Right atrium auricular region (tissue), 2 donors: ENCODE results near the gene SLC25A21. TPM values are rescaled to one million over a fixed set of nuclear protein-coding genes. Genes with fewer than 3 reads are reported as not detected.

Experiments
- DNase-seq: peaks from one replicate; pipeline ENCODE4 v3.0.0-alpha.2; 2019; ENCODE audit warnings: low spot score
- H3K27ac ChIP-seq, 2 donors: fragments of 200-600 bp; sonication (generic); 1 replicate in 1 of 2; 2 replicates in 1 of 2; pipeline ENCODE4 v1.5.1; 2016 to 2019
- H3K27me3 ChIP-seq, 2 donors: fragments of 200-600 bp; sonication (generic); one replicate each; pipeline versions ENCODE4 v1.5.1 to v1.6.0; 2017 to 2019
- H3K36me3 ChIP-seq: fragments of 200-600 bp; sonication (generic); one replicate; pipeline ENCODE4 v1.5.1; 2016
- H3K4me1 ChIP-seq, 2 donors: fragments of 200-600 bp; sonication (generic); one replicate each; pipeline versions ENCODE4 v1.5.1 to v1.6.0; 2017 to 2019
- H3K4me3 ChIP-seq, 2 donors: fragments of 200-600 bp; sonication (generic); 1 replicate in 1 of 2; 2 replicates in 1 of 2; pipeline ENCODE4 v1.5.1; 2017 to 2019; ENCODE audit warnings: mild to moderate bottlenecking in 1 of 2, moderate library complexity in 1 of 2
- H3K9me3 ChIP-seq, 2 donors: fragments of 200-600 bp; sonication (generic); one replicate each; pipeline ENCODE4 v1.5.1; 2019
- total RNA-seq, 2 donors: library from RNA; depleted of rRNA; stranded (reverse); fragments of >200 nt; gene quantifications; one replicate each; pipeline ENCODE4 v1.1.0, GENCODE V29; 2016
- TF ChIP-seq, protein P1 (sequence below), 2 donors: fragments of 200-600 bp; sonication (generic); IDR thresholded peaks; one replicate each; pipeline ENCODE4 v1.5.1; 2019; ENCODE audit warnings: antibody characterized with exemption in 2 of 2

SLC25A21 gene
- total RNA-seq, 2 donors from 2014 or later, result 0.55 to 0.93 TPM

DNA sequence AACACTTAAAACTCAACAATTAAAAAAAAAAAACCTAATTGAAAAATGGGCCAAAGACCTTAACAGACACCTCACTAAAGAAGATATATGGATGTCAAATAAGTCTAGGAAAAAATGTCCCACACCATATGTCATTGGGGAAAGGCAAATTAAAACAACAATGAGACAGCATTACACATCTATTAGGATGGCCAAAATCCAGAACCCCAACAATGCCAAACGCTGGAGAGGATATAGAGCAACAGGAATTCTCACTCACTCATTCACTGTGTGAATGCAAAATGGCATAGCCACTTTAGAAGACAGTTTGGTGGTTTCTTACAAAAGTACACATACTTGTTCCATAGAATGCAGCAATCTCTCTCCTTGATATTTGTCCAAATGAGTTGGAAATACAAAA is 173.7 kb downstream of the SLC25A21 start:
- Histone ChIP-seq H3K27me3 (no peaks in the 10 kb centered on the region), H3K36me3 (no peaks in the 10 kb centered on the region), H3K27ac (no peak overlapping the region), H3K4me1 (no peaks in the 10 kb centered on the region), H3K4me3 (no peak overlapping the region), H3K9me3 (no peaks in the 10 kb centered on the region)
- no peak for DNase-seq
- TF ChIP-seq, protein P1, sequence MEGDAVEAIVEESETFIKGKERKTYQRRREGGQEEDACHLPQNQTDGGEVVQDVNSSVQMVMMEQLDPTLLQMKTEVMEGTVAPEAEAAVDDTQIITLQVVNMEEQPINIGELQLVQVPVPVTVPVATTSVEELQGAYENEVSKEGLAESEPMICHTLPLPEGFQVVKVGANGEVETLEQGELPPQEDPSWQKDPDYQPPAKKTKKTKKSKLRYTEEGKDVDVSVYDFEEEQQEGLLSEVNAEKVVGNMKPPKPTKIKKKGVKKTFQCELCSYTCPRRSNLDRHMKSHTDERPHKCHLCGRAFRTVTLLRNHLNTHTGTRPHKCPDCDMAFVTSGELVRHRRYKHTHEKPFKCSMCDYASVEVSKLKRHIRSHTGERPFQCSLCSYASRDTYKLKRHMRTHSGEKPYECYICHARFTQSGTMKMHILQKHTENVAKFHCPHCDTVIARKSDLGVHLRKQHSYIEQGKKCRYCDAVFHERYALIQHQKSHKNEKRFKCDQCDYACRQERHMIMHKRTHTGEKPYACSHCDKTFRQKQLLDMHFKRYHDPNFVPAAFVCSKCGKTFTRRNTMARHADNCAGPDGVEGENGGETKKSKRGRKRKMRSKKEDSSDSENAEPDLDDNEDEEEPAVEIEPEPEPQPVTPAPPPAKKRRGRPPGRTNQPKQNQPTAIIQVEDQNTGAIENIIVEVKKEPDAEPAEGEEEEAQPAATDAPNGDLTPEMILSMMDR (IDR thresholded peaks at IDR 0.05), result no peak

DNA sequence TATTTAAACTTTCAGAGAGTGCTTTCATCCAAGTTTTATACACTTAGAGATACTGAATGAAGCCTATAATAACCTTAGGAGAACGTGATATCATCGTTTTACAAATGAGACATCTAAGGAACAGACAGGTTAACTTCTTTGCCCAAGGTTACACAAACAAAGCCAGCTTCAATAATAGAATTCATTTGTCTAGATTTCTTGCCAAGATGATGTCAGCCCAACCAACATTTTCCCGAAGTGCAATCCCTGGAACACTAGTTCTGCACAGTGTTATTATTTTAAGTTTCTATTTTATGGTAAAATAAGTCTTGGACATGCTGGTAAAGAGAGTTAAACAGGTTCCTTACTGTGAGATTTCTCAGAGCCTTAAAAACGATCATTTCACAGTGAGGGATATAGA is 174.6 kb downstream of the SLC25A21 start:
- Histone ChIP-seq H3K9me3 (no peaks in the 10 kb centered on the region), H3K27me3 (no peaks in the 10 kb centered on the region), H3K36me3 (no peaks in the 10 kb centered on the region), H3K4me1 (no peaks in the 10 kb centered on the region), H3K4me3 (no peak overlapping the region), H3K27ac (no peak overlapping the region)
- TF ChIP-seq, protein P1 (IDR thresholded peaks at IDR 0.05), result no peak
- DNase-seq, result no peak

DNA sequence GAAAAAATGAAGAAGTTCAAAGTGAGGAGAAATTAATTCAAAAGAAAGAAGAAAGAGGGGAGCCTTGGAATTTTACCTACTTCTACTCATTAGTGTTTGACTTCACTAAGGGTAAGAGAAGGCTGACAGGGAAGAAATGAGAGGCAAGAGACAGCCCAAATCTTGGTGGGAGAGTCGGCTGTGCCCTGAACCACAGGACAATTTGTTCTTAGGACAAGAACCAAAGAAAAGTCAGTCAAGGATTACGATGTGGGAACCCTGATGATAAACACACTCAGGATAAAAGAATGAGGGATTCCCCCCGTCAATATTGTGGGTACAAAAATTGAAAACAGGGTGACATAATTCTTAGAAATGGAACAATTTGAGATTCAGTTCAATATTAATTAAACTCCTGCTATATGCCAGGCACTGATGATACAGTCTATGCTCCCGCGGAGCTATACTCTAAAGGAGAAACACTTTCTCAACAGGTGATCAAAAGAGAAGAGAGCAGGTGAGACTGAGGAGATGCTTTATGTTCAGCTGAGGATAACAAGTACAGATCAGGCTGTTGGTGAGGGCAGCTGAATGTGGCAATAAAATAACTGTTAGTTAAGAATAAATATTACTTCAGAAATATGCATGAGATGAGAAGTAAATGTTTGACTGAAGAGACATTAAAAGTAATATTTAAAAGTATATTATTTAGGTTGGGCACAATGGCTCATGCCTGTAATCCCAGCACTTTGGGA is 175.4 kb downstream of the SLC25A21 start:
- TF ChIP-seq, protein P1 (IDR thresholded peaks at IDR 0.05), result no peak
- Histone ChIP-seq H3K4me3 (no peak overlapping the region), H3K27ac (no peak overlapping the region), H3K36me3 (no peaks in the 10 kb centered on the region), H3K4me1 (no peaks in the 10 kb centered on the region), H3K27me3 (no peaks in the 10 kb centered on the region), H3K9me3 (no peaks in the 10 kb centered on the region)
- DNase-seq, result no peak

DNA sequence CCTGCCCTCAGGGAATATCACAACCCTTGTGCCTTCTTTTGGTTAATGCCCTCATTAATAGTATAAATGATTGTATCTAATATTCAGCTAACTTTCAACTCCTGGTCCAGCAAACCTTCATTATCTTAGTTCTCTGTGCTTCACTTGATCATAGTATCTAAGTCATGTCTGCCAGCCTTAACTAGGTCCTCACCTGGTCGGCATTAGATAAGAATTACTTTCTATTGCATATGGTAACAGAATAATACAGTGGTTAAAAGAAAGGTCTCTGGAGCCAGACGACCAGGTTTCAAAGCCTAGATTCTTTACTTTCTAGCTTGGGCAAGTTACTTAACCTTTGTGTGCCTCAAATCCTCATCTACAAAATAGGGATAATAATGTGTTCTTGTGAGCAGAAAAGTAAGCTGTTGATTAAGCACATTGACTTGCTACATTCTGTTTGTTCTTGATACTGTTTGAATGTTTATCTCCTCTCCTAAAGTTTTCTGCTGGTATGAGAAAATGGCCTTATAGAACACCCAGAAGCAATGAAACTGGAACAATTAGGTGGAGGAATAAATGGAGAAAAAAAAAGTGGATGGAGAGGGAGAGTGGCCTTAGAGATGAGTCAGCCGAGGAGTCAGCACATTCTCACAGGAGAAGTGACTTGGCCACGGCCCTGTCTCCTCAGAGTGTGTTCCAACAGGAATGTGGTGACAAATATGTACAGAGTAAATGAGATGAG is 176.1 kb downstream of the SLC25A21 start:
- H3K36me3 ChIP-seq, result no peaks in the 10 kb centered on the region
- H3K9me3 ChIP-seq, result no peaks in the 10 kb centered on the region
- no peaks in the 10 kb centered on the region for H3K27me3 ChIP-seq
- H3K4me1 ChIP-seq, result no peaks in the 10 kb centered on the region
- DNase-seq, result no peak
- TF ChIP-seq, protein P1 (IDR thresholded peaks at IDR 0.05), result no peak
- H3K4me3 ChIP-seq, result no peak overlapping the region
- no peak overlapping the region for H3K27ac ChIP-seq

DNA sequence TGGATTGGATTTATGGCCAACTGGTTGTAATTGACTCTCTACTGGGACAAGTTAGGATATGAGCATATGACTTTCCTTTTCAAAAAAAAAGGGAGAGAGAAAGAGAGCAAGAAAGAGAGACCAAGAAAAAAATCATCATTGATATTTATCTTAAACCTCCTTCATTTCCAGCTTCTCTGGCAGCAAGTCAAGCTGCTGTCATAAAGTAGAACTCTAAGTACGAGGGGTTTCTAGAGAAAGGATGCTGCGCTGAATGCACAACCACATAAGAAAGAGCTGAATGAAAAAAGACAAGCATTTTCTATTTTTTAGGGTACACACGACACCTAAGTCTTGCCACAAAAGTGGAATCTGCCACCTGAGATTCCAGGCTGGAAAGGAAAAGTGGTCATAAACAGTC is 182.6 kb downstream of the SLC25A21 start:
- TF ChIP-seq, protein P1 (IDR thresholded peaks at IDR 0.05), result no peak
- Histone ChIP-seq H3K27ac (no peak overlapping the region), H3K27me3 (no peaks in the 10 kb centered on the region)

More for the DNA sequence above, 182.6 kb downstream of the SLC25A21 start:
- H3K36me3 ChIP-seq, result no peaks in the 10 kb centered on the region
- no peak overlapping the region for H3K4me3 ChIP-seq
- no peaks in the 10 kb centered on the region for H3K9me3 ChIP-seq
- H3K4me1 ChIP-seq, result no peaks in the 10 kb centered on the region
- DNase-seq, result no peak
